Measurements from ENCODE around the gene CATSPER2. TPM values are rescaled to one million over a fixed set of nuclear protein-coding genes. Genes with fewer than 3 reads are reported as not detected.
A peak's percentile ranks its signal among the peaks of the same experiment; 100 is the strongest.
"Not testable (repeated sequence)": the region's sequence is repeated elsewhere in the genome, so short reads cannot be mapped to it uniquely, and the experiment has no call there.

Gene CATSPER2
- total and polyA plus RNA-seq, 9 of the 15 experiments (the other 6 are each of a cell fraction or from before 2014, with no cell fraction given) = 0.59 to 11.5 (median 3.7) TPM

DNA sequence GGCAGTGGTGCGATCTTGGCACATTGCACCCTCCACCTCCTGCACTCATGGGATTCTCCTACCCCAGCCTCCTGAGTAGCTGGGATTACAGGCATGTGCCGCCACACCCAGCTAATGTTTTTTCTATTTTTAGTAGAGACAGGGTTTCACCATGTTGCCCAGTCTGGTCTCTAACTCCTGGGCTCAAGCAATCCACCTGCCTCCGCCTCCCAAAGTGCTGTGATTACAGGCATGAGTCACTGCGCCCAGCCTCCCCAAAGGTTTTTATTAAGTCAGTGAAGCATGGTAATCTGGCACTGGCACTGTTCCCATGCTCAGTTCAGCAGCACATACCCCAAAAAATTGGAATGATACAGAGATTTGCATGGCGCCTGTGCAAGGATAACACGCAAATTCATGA, 46.4 kb downstream of the CATSPER2 start:
- H3K9me3 ChIP-seq (replicated peaks; ENCODE audit: control insufficient read depth, insufficient read depth, low read depth, low read length); FAIRE-seq; H3K4me3 ChIP-seq; CTCF ChIA-PET (ENCODE audit: low intra/inter-chr PET ratio); H2AFZ ChIP-seq (ENCODE audit: low read depth, low read length); POLR2A ChIA-PET; H3K27ac ChIP-seq (ENCODE audit: extremely low read depth, low read depth, low read length); H4K20me1 ChIP-seq (replicated peaks; ENCODE audit: control insufficient read depth, insufficient read depth, low read length); H3K9me1 ChIP-seq (ENCODE audit: control insufficient read depth, insufficient read depth, low read length); DNase-seq (ENCODE audit: extremely low read depth in 1 of 4, low spot score in 3 of 4); H3K79me2 ChIP-seq (ENCODE audit: control insufficient read depth, insufficient read depth, low read length); intact Hi-C loops (cut with micrococcal nuclease); H3K4me1 ChIP-seq (replicated peaks in 1 of 2; ENCODE audit: control insufficient read depth in 2 of 2, insufficient read depth in 2 of 2, low read length in 2 of 2); ATAC-seq; H3K9ac ChIP-seq (ENCODE audit: insufficient read depth in 1 of 2, low read depth in 2 of 2, low read length in 2 of 2); BruUV-seq (replicated peaks); H3K27me3 ChIP-seq (ENCODE audit: control insufficient read depth in 2 of 2, insufficient read depth in 2 of 2, low read length in 2 of 2); H3K4me2 ChIP-seq (ENCODE audit: insufficient read depth, low read length); H3K36me3 ChIP-seq (ENCODE audit: control insufficient read depth, insufficient read depth, low read length): not testable (repeated sequence)
- in situ Hi-C loops (cut with MboI) = loop anchor here (5.0 kb wide), 1 partner anchor 100 kb away; no protein-coding TSS in a partner anchor
- 6% methylated on average over 6 of the region's 6 CpGs for WGBS (ENCODE audit: insufficient coverage, low coverage, missing lambda C conversion rate)

DNA sequence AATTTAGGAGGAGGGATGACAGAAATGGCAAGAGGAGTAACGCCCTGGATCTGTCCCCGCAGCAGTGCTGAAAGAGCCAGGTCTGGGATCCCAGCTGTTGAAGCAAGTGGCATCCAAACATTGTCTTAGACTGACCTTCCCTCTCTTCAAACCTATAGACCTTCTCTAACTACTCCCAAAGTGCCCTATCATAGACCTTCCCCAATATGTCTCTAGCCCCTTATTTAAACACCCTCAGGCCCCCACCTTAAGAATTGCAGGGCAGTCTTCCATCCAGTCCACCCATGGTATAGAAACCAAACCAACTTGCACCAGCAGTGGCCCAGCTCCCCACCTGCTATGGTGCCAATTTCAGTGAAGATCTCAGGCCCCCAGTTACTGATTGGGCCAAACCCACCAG, 48.4 kb downstream of the CATSPER2 start:
- POLR2A ChIA-PET; H3K27ac ChIP-seq (ENCODE audit: extremely low read depth, low read depth, low read length); H3K9me1 ChIP-seq (ENCODE audit: control insufficient read depth, insufficient read depth, low read length); H4K20me1 ChIP-seq (replicated peaks; ENCODE audit: control insufficient read depth, insufficient read depth, low read length); BruUV-seq (replicated peaks); H3K4me1 ChIP-seq (replicated peaks in 1 of 2; ENCODE audit: control insufficient read depth in 2 of 2, insufficient read depth in 2 of 2, low read length in 2 of 2); DNase-seq (ENCODE audit: extremely low read depth in 1 of 4, low spot score in 3 of 4); intact Hi-C loops (cut with micrococcal nuclease); H3K9me3 ChIP-seq (replicated peaks; ENCODE audit: control insufficient read depth, insufficient read depth, low read depth, low read length); H3K9ac ChIP-seq (ENCODE audit: insufficient read depth in 1 of 2, low read depth in 2 of 2, low read length in 2 of 2); H2AFZ ChIP-seq (ENCODE audit: low read depth, low read length); H3K36me3 ChIP-seq (ENCODE audit: control insufficient read depth, insufficient read depth, low read length); H3K79me2 ChIP-seq (ENCODE audit: control insufficient read depth, insufficient read depth, low read length); H3K27me3 ChIP-seq (ENCODE audit: control insufficient read depth in 2 of 2, insufficient read depth in 2 of 2, low read length in 2 of 2); H3K4me2 ChIP-seq (ENCODE audit: insufficient read depth, low read length); CTCF ChIA-PET (ENCODE audit: low intra/inter-chr PET ratio); H3K4me3 ChIP-seq: not testable (repeated sequence)
- WGBS (ENCODE audit: insufficient coverage, low coverage, missing lambda C conversion rate) = no CpG with 5 or more reads among the region's 2 CpGs
- in situ Hi-C loops (cut with MboI) = loop anchor here (5.0 kb wide), 1 partner anchor 102 kb away; no protein-coding TSS in a partner anchor
- ATAC-seq (peak; percentile 43; the same call in 1 of the 3 replicates), FAIRE-seq (peak; percentile 70)
- TF ChIP-seq, protein P1, sequence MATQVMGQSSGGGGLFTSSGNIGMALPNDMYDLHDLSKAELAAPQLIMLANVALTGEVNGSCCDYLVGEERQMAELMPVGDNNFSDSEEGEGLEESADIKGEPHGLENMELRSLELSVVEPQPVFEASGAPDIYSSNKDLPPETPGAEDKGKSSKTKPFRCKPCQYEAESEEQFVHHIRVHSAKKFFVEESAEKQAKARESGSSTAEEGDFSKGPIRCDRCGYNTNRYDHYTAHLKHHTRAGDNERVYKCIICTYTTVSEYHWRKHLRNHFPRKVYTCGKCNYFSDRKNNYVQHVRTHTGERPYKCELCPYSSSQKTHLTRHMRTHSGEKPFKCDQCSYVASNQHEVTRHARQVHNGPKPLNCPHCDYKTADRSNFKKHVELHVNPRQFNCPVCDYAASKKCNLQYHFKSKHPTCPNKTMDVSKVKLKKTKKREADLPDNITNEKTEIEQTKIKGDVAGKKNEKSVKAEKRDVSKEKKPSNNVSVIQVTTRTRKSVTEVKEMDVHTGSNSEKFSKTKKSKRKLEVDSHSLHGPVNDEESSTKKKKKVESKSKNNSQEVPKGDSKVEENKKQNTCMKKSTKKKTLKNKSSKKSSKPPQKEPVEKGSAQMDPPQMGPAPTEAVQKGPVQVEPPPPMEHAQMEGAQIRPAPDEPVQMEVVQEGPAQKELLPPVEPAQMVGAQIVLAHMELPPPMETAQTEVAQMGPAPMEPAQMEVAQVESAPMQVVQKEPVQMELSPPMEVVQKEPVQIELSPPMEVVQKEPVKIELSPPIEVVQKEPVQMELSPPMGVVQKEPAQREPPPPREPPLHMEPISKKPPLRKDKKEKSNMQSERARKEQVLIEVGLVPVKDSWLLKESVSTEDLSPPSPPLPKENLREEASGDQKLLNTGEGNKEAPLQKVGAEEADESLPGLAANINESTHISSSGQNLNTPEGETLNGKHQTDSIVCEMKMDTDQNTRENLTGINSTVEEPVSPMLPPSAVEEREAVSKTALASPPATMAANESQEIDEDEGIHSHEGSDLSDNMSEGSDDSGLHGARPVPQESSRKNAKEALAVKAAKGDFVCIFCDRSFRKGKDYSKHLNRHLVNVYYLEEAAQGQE (IDR thresholded peaks at IDR 0.05; ENCODE audit: borderline replicate concordance) = peak; percentile 58
- TF ChIP-seq, protein P1 (CRISPR knock-in tag; IDR thresholded peaks at IDR 0.05; ENCODE audit: low read depth) = not testable (repeated sequence)
- TF ChIP-seq EHMT2 (IDR thresholded peaks at IDR 0.05) (0 out of 2 replicates have a peak, but pooled peaks have one; percentile 65), MIER1 (IDR thresholded peaks at IDR 0.05; ENCODE audit: low read depth) (0 out of 2 replicates have a peak, but pooled peaks have one; percentile 36)

Data from K562 (cell line).